Type B pancreatic cell (in vitro differentiated cells): ENCODE results near the gene ADGRV1. TPM values are rescaled to one million over a fixed set of nuclear protein-coding genes. Genes with fewer than 3 reads are reported as not detected.

Source experiments
- DNase-seq: peaks from one replicate; pipeline ENCODE4 v3.0.0; 2021; ENCODE audit warnings: mixed read lengths; ENCODE audit not compliant: unreplicated experiment; ENCODE audit errors: extremely low spot score
- H3K27ac Mint-ChIP-seq: 2 replicates; pipeline ENCODE4 v1.8.0; 2021; ENCODE audit warnings: mild to moderate bottlenecking, mixed read lengths
- H3K27me3 Mint-ChIP-seq: 2 replicates; pipeline ENCODE4 v1.8.0; 2021; ENCODE audit warnings: mixed read lengths
- H3K36me3 Mint-ChIP-seq: 2 replicates; pipeline ENCODE4 v1.8.0; 2021; ENCODE audit warnings: mixed read lengths
- H3K4me1 Mint-ChIP-seq: one replicate; pipeline ENCODE4 v1.8.0; 2021; ENCODE audit warnings: mixed read lengths; ENCODE audit not compliant: unreplicated experiment
- H3K4me3 Mint-ChIP-seq: 2 replicates; pipeline ENCODE4 v1.8.0; 2021; ENCODE audit warnings: mild to moderate bottlenecking, mixed read lengths
- H3K9me3 Mint-ChIP-seq: 2 replicates; pipeline ENCODE4 v1.8.0; 2021; ENCODE audit warnings: mixed read lengths
- CTCF ChIP-seq: fragments of 200-600 bp; sonication (generic); conservative IDR thresholded peaks from 2 replicates; pipeline ENCODE4 v1.5.0; 2021; ENCODE audit warnings: antibody characterized with exemption, mild to moderate bottlenecking
- total RNA-seq: library from RNA; stranded (reverse); gene quantifications from 2 replicates; pipeline ENCODE4 v1.2.1, GENCODE V29; 2021; ENCODE audit warnings: low replicate concordance

Gene ADGRV1
- total RNA-seq, 1 donor from 2014 or later = 29.5 TPM

- Mint-ChIP-seq H3K36me3 (peaks cover 3% of the 10 kb centered on the region), H3K27ac (no peak overlapping the region), H3K4me3 (no peak overlapping the region), H3K27me3 (no peaks in the 10 kb centered on the region), H3K4me1 (no peaks in the 10 kb centered on the region), H3K9me3 (no peaks in the 10 kb centered on the region)
- TF ChIP-seq CTCF = no peak
- no peak for DNase-seq
These were observed 390.4 kb downstream of the ADGRV1 start for GRCh38 chr5:90948969-90949368.

- Mint-ChIP-seq H3K4me3 (no peak overlapping the region), H3K27me3 (no peaks in the 10 kb centered on the region), H3K4me1 (no peaks in the 10 kb centered on the region), H3K27ac (no peak overlapping the region), H3K9me3 (no peaks in the 10 kb centered on the region), H3K36me3 (peaks cover 3% of the 10 kb centered on the region)
- no peak for TF ChIP-seq CTCF
- no peak for DNase-seq
These were observed 391.1 kb downstream of the ADGRV1 start for GRCh38 chr5:90949469-90950358.

- Mint-ChIP-seq H3K27me3 (no peaks in the 10 kb centered on the region), H3K36me3 (no peaks in the 10 kb centered on the region), H3K27ac (no peak overlapping the region), H3K4me3 (no peak overlapping the region), H3K9me3 (no peaks in the 10 kb centered on the region), H3K4me1 (no peaks in the 10 kb centered on the region)
- DNase-seq = no peak
- TF ChIP-seq CTCF = no peak
These were observed 396.5 kb downstream of the ADGRV1 start for GRCh38 chr5:90955001-90955635.

- Mint-ChIP-seq H3K4me3 (no peak overlapping the region), H3K9me3 (no peaks in the 10 kb centered on the region), H3K36me3 (no peaks in the 10 kb centered on the region), H3K27ac (no peak overlapping the region), H3K4me1 (no peaks in the 10 kb centered on the region), H3K27me3 (no peaks in the 10 kb centered on the region)
- DNase-seq = no peak
- TF ChIP-seq CTCF = no peak
These were observed 398.0 kb downstream of the ADGRV1 start for GRCh38 chr5:90956511-90957097.

GRCh38 chr5:90957906-90958305 is 399.3 kb downstream of the ADGRV1 start:
- no peaks in the 10 kb centered on the region for H3K36me3 Mint-ChIP-seq
- no peaks in the 10 kb centered on the region for H3K9me3 Mint-ChIP-seq
- H3K27me3 Mint-ChIP-seq = no peaks in the 10 kb centered on the region
- TF ChIP-seq CTCF = no peak
- no peak overlapping the region for H3K27ac Mint-ChIP-seq
- H3K4me1 Mint-ChIP-seq = no peaks in the 10 kb centered on the region
- no peak overlapping the region for H3K4me3 Mint-ChIP-seq
- DNase-seq = no peak
